IPS DF 4.7 (cell line): ENCODE measurements around the gene PDILT.

Experiments used
- DNase-seq: peaks from one replicate; pipeline ENCODE4 v3.0.0-alpha.2; 2013; ENCODE audit warnings: low spot score; ENCODE audit errors: extremely low read depth

Gene PDILT

GRCh38 chr16:20402651-20403050, 1.9 kb downstream of the PDILT start:
- DNase-seq, result no peak

- no peak for DNase-seq
Observed at GRCh38 chr16:20401475-20402016, 3.0 kb downstream of the PDILT start.

- DNase-seq, result no peak
Observed at GRCh38 chr16:20401066-20401465, 3.5 kb downstream of the PDILT start.

GRCh38 chr16:20399185-20399584, 5.4 kb downstream of the PDILT start:
- DNase-seq, result no peak

GRCh38 chr16:20398603-20399002, 5.9 kb downstream of the PDILT start:
- no peak for DNase-seq

GRCh38 chr16:20397468-20398074, 7.0 kb downstream of the PDILT start:
- no peak for DNase-seq

- no peak for DNase-seq
Observed at GRCh38 chr16:20396846-20397467, 7.6 kb downstream of the PDILT start.

GRCh38 chr16:20395946-20396345, 8.6 kb downstream of the PDILT start:
- DNase-seq, result no peak

GRCh38 chr16:20393801-20394577, 10.5 kb downstream of the PDILT start:
- DNase-seq, result no peak

GRCh38 chr16:20391045-20391444, 13.5 kb downstream of the PDILT start:
- no peak for DNase-seq

GRCh38 chr16:20388854-20389253, 15.7 kb downstream of the PDILT start:
- DNase-seq, result no peak

GRCh38 chr16:20387978-20388377, 16.6 kb downstream of the PDILT start:
- DNase-seq, result no peak

- peak; percentile 36 for DNase-seq
Observed at GRCh38 chr16:20385844-20386832, 18.4 kb downstream of the PDILT start.

- peak; percentile 78 for DNase-seq
Observed at GRCh38 chr16:20383106-20384029, 21.2 kb downstream of the PDILT start.

- no peak for DNase-seq
Observed at GRCh38 chr16:20382202-20382948, 22.2 kb downstream of the PDILT start.

GRCh38 chr16:20380782-20381181, 23.8 kb downstream of the PDILT start:
- DNase-seq, result no peak

- DNase-seq, result no peak
Observed at GRCh38 chr16:20377181-20377580, 27.4 kb downstream of the PDILT start.

GRCh38 chr16:20372701-20373100, 31.8 kb downstream of the PDILT start:
- no peak for DNase-seq

- DNase-seq, result no peak
Observed at GRCh38 chr16:20369452-20370054, 35.0 kb downstream of the PDILT start.
